Cardiac septum (tissue), 1 donor: Measurements from ENCODE around the gene KCNJ4. TPM values are rescaled to one million over a fixed set of nuclear protein-coding genes. Genes with fewer than 3 reads are reported as not detected.

Experiments
- DNase-seq: peaks from one replicate; pipeline ENCODE4 v3.0.0-alpha.2; 2020; ENCODE audit warnings: low spot score
- intact Hi-C: fragments of 100-400 bp; cut with DNase I; formaldehyde crosslinking; loops from one replicate; pipeline ENCODE4 v1.14.0; 2022
- total RNA-seq: library from RNA; stranded (reverse); fragmentation: NEBNext Ultra II Directional; extraction: Animal tissue kit (Norgen Biotek cat#: 25700); gene quantifications from one replicate; pipeline ENCODE4 v1.2.1, GENCODE V29; 2021
- donor health status: DM: no; HTN: no; CAD: no.

KCNJ4 gene
- total RNA-seq, 1 donor from 2014 or later: 67.8 TPM

- intact Hi-C loops: loop anchor here (10.0 kb wide), 1 partner anchor 46 kb away; the partner anchor contains the start of gene KDELR3
These were observed 35.7 kb downstream of the KCNJ4 start for GRCh38 chr22:38419121-38419857.

DNA sequence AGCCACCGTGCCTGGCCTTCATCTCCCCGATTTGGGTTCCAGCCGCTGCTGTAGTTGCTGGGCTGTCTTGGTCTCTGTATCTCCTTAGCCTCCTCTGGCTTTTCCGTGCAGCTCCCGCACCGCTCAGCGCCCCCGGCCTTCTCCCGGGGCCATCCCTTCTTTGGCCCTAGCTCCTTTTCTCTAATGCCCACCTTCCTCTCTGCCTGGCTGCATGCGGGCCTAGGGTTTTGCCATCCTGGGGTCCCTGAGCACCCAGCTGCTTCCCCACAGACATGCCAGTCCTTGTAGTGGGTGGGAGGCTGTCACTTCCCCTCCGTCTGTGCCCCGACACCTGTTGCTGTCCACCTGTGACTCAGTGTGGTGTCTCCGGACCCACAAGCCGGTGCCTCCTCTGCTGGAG, 36.4 kb downstream of the KCNJ4 start:
- intact Hi-C loops: loop anchor here (10.0 kb wide), 1 partner anchor 46 kb away; the partner anchor contains the start of gene KDELR3
- DNase-seq: peak; percentile 58

More at GRCh38 chr22:38419121-38419857, 35.7 kb downstream of the KCNJ4 start:
- DNase-seq: peak; percentile 26

- DNase-seq: peak; percentile 66
These were observed 37.5 kb downstream of the KCNJ4 start for GRCh38 chr22:38417252-38418060.

GRCh38 chr22:38416621-38417251, 38.3 kb downstream of the KCNJ4 start:
- peak; percentile 47 for DNase-seq
- intact Hi-C loops: loop anchor here (10.0 kb wide), 1 partner anchor 48 kb away; the partner anchor contains the start of gene KDELR3

More at GRCh38 chr22:38417252-38418060, 37.5 kb downstream of the KCNJ4 start:
- intact Hi-C loops: loop anchor here (10.0 kb wide), 1 partner anchor 47 kb away; the partner anchor contains the start of gene KDELR3

DNA sequence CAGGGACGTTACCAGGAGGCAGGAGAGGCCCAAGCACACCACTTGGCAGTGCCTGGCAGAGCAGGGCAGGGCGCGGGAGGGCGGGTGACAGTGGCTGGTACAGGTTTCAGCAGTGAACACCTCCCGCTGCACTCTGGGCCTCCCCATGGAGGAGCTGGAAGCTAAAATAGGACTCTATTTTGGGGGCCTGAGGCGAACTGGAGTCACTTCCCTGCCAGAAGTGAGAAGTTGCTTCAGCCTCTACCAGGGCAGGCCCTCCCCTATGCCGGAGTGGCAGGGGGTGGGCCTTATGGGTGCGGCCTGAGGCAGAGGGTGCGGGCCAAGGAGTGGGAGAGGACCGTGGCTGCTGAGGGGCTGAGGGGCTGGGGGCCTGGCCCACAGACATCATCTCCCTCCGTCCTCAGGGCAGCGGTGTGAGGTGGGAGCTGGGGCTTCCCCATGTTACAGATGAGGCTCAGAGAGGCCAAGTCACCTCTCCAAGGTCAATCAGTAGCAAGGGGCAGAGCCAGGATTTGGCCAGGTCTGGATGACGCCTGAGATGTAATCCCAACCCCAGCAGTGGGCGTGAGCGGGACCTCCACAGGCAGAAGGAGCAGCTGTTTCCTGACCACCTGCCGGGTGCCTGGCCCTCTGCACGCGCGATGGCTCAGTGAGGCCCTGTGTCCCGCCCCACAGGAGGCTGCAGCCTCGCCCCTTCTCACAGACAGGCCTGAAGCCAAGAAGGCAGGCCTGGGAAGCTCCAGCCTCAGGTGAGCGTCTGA, 39.3 kb downstream of the KCNJ4 start:
- intact Hi-C loops: loop anchor here (10.0 kb wide), 1 partner anchor 49 kb away; the partner anchor contains the start of gene KDELR3
- DNase-seq: peak; percentile 81

DNA sequence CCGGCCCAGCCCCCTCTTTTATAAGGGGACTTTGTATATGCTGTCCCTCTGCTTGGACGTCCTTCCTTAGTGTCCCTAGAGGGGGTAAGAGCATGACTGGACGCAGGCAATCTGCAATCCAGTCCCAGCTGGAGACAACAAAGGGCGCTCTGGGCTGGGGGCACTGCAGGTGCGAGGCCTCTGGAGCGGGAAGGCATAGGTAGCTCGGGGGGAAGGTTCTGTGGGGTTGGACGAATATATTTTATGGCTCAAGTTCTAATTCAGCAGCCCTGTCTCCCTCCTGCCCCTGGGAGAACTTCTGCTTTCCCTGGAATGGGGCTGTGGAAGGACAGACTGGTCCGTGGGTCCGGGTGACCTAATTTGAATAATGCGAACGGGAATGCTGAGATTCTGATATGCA, 40.0 kb downstream of the KCNJ4 start:
- peak; percentile 41 for DNase-seq
- intact Hi-C loops: loop anchor here (10.0 kb wide), 1 partner anchor 50 kb away; the partner anchor contains the start of gene KDELR3

- intact Hi-C loops: loop anchor here (5.0 to 10.0 kb wide), 2 partner anchors 51 to 158 kb away; partner anchors contain the start of genes DMC1 and KDELR3
- DNase-seq: peak; percentile 58
These were observed 41.0 kb downstream of the KCNJ4 start for GRCh38 chr22:38414009-38414395.

GRCh38 chr22:38413085-38414008, 41.7 kb downstream of the KCNJ4 start:
- DNase-seq: peak; percentile 74
- intact Hi-C loops: loop anchor here (5.0 to 10.0 kb wide), 2 partner anchors 51 to 159 kb away; partner anchors contain the start of genes DMC1 and KDELR3

- DNase-seq: peak; percentile 75
- intact Hi-C loops: loop anchor here (5.0 to 10.0 kb wide), 2 partner anchors 52 to 160 kb away; partner anchors contain the start of genes DMC1 and KDELR3
These were observed 42.4 kb downstream of the KCNJ4 start for GRCh38 chr22:38412435-38413084.

GRCh38 chr22:38411016-38411415, 44.0 kb downstream of the KCNJ4 start:
- no peak for DNase-seq
- intact Hi-C loops: loop anchor here (5.0 to 10.0 kb wide), 2 partner anchors 54 to 161 kb away; partner anchors contain the start of genes DMC1 and KDELR3

- intact Hi-C loops: loop anchor here (5.0 to 10.0 kb wide), 2 partner anchors 55 to 162 kb away; partner anchors contain the start of genes DMC1 and KDELR3
These were observed 45.1 kb downstream of the KCNJ4 start for GRCh38 chr22:38409916-38410315.

DNA sequence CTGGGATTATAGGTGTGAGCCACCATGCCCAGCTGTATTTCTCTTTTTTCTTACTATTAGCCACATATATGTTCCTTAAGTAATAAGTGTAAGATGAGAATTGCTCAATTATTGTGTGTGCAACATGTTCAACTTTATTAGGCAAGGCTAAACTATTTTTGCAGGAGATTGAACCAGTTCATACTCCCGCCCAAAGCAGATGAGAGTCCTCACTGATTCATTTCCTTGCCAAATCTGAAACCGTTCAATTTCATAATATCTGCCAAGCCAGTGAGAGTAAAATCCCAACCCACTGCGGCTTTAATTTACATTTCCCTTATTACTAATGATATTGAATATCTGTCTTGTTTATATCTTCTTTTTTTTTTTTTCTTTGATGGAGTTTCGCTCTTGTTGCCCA, 48.4 kb downstream of the KCNJ4 start:
- intact Hi-C loops: no loop called here
- no peak for DNase-seq

More at GRCh38 chr22:38409916-38410315, 45.1 kb downstream of the KCNJ4 start:
- peak; percentile 26 for DNase-seq

DNA sequence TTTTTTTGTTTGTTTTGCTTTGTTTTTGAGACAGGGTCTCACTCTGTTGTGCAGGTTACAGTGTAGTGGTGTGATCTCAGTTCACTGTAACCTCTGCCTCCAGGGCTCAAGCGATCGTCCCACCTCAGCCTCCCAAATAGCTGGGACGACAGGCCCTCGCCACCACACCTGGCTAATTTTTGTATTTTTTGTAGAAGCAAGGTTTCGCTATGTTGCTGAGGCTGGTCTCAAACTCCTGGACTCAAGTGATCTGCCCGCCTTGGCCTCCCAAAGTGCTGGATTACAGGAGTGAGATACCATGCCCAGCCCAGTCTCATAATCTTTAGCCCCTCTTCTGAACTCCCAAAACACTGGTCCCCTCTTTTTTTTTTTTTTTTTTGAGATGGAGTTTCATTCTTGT, 50.6 kb downstream of the KCNJ4 start:
- intact Hi-C loops: no loop called here
- DNase-seq: no peak

DNA sequence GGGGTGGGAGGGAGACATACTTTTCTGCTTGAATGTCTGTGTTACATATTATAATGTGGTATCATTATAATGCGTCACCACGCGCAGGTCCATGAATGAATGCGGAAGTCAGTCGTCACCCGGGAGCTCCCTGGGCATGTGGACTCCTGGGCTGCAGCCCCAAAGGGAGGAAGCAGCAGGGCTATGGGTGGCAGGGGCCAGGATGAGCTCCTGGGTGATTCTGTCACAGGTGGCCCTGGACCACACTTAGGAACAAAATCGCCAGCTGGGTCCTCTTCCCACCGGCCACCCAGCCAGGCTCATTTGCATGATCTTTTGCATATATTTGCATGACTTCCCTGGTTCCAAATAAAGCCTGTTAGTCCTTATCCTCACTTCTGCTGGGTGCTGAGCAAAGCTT, 51.2 kb downstream of the KCNJ4 start:
- intact Hi-C loops: no loop called here
- DNase-seq: no peak

DNA sequence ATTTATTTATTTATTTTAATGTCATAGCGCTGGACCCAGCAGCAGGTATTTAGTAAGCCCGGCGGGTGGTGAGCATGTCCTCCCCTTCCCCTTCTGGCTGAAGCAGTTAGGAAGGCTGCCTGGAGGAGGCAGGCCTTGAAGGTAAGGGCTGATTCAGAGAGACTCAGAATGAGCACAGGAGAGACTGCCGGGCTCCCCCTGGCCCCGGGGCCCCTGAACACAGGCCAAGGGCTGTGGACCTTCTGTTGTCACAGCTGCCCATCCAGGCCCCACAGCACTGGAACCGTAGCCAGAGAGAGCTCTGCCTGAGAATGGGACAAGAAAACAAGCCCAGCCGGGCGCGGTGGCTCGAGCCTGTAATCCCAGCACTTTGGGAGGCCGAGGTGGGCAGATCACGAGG, 52.8 kb downstream of the KCNJ4 start:
- DNase-seq: no peak
- intact Hi-C loops: no loop called here

DNA sequence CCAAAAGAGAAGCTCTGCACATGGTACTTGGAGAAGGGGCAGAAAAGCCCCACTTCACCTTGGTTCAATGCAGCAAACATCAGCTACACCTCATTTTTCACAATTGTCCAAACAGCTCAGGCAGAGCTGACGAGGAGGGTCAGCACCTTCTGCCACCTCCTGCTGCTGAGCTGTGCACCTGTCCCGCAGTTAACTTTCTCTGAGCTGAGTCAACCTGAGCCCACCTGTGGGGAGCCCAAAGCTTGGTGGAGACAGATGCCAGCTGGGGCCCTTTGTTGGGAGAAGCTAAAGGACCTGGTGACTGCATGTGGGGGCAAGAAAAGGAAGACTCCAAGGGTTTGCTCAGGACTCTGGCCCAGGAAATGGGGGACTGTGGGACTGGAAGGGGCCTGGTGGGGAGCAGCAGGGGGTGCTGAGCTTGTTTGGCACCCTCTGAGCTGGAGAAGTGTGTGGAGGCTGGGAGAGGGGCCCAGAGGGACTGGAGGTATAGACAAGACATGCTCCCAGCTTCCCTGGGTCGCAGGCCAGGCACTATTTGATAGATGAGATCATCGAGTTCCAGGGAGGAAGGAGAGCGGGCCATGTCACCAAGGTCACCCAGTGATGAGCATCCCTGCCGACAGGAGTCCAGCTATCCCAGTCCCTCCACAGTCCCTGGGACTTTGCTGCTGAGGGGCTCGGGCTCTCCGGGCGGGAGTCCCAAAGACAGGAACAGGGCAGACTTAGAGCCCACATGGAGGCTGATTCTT, 53.5 kb downstream of the KCNJ4 start:
- intact Hi-C loops: no loop called here
- DNase-seq: no peak
